MCF 10A (cell line): ENCODE results near the gene UNC5A. TPM values are rescaled to one million over a fixed set of nuclear protein-coding genes. Genes with fewer than 3 reads are reported as not detected.

Experiments used
- BruUV-seq: library from RNA; stranded (reverse); fragments of 400-500 nt; replicated peaks from 2 replicates; lab custom pipeline; 2021; lab: Mats Ljungman, UMichigan
- CTCF ChIA-PET: fragments of 300-600 bp; sonication (Branson Sonifier 250); formaldehyde crosslinking; extraction: SDS; loops from one replicate; lab custom pipeline; 2021; ENCODE audit warnings: antibody characterized with exemption, inconsistent platforms; lab: Yijun Ruan, JAX
- POLR2A ChIA-PET: fragments of 300-600, 350-650 bp; sonication (Branson Sonifier 250); formaldehyde crosslinking; extraction: SDS; loops from one replicate; lab custom pipeline; 2020; ENCODE audit warnings: antibody characterized with exemption, inconsistent platforms; lab: Yijun Ruan, JAX
- DNase-seq: peaks from one replicate; pipeline ENCODE4 v3.0.0-alpha.2; 2018; ENCODE audit not compliant: unreplicated experiment
- H3K27ac Mint-ChIP-seq: one replicate; pipeline ENCODE4 v1.8.0; 2022; ENCODE audit warnings: mild to moderate bottlenecking, low read depth, mixed read lengths; ENCODE audit not compliant: unreplicated experiment
- H3K27me3 Mint-ChIP-seq: one replicate; pipeline ENCODE4 v1.8.0; 2022; ENCODE audit warnings: mixed read lengths; ENCODE audit not compliant: insufficient read depth, unreplicated experiment
- H3K36me3 Mint-ChIP-seq: one replicate; pipeline ENCODE4 v1.8.0; 2022; ENCODE audit warnings: mild to moderate bottlenecking, moderate library complexity, mixed read lengths; ENCODE audit not compliant: insufficient read depth, unreplicated experiment
- H3K4me1 Mint-ChIP-seq: one replicate; pipeline ENCODE4 v1.8.0; 2022; ENCODE audit warnings: mixed read lengths; ENCODE audit not compliant: insufficient read depth, unreplicated experiment
- H3K4me3 Mint-ChIP-seq: one replicate; pipeline ENCODE4 v1.8.0; 2022; ENCODE audit warnings: mild to moderate bottlenecking, moderate library complexity, mixed read lengths; ENCODE audit not compliant: unreplicated experiment
- H3K9me3 Mint-ChIP-seq: one replicate; pipeline ENCODE4 v1.8.0; 2022; ENCODE audit warnings: mixed read lengths; ENCODE audit not compliant: unreplicated experiment
- intact Hi-C: fragments of 100-400 bp; cut with micrococcal nuclease; formaldehyde crosslinking; loops from 2 replicates; pipeline ENCODE4 v1.14.1; 2022
- total RNA-seq: library from RNA; stranded (reverse); gene quantifications from 2 replicates; pipeline ENCODE4 v1.2.3, GENCODE V29; 2022
- TF ChIP-seq, protein P1 (sequence below): fragments of 200-600 bp; IDR thresholded peaks from one replicate; pipeline ENCODE4 v1.8.0; 2022; ENCODE audit warnings: antibody characterized with exemption, mild to moderate bottlenecking; ENCODE audit not compliant: unreplicated experiment

UNC5A gene
- total RNA-seq, 1 experiment from 2014 or later, result 0.51 TPM

DNA sequence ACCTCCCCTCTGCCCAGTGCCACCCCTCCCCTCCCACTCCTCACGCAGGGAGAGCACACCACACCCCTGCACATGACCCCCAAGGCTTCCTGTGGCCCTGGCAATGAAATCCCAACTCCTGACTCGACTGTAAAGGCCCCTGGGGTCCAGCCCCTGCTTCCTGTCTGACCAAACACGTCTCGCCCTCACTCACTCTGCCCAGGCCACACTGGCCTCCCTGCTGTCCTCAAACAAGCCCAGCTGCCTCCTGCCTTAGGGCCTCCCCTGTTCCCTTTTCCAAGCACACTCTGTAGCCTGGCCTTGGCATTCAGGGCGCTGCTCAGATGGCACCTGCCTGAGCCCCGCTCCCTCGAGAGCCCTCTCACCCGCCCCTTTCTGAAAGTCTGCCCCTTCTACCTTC, 46.4 kb downstream of the UNC5A start:
- TF ChIP-seq, protein P1, sequence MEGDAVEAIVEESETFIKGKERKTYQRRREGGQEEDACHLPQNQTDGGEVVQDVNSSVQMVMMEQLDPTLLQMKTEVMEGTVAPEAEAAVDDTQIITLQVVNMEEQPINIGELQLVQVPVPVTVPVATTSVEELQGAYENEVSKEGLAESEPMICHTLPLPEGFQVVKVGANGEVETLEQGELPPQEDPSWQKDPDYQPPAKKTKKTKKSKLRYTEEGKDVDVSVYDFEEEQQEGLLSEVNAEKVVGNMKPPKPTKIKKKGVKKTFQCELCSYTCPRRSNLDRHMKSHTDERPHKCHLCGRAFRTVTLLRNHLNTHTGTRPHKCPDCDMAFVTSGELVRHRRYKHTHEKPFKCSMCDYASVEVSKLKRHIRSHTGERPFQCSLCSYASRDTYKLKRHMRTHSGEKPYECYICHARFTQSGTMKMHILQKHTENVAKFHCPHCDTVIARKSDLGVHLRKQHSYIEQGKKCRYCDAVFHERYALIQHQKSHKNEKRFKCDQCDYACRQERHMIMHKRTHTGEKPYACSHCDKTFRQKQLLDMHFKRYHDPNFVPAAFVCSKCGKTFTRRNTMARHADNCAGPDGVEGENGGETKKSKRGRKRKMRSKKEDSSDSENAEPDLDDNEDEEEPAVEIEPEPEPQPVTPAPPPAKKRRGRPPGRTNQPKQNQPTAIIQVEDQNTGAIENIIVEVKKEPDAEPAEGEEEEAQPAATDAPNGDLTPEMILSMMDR, result no peak
- no peak for DNase-seq
- Mint-ChIP-seq H3K36me3 (no peaks in the 10 kb centered on the region), H3K27ac (no peak overlapping the region), H3K9me3 (no peaks in the 10 kb centered on the region), H3K27me3 (peaks cover 35% of the 10 kb centered on the region), H3K4me3 (no peak overlapping the region), H3K4me1 (no peaks in the 10 kb centered on the region)
- intact Hi-C loops, result no loop called here
- ChIA-PET CTCF (interaction anchor here (0.9 kb wide), 1 partner anchor 196 kb away, joined by 4 read pairs; no protein-coding TSS in a partner anchor), POLR2A (no interaction called here)
- no TSS peak for BruUV-seq

DNA sequence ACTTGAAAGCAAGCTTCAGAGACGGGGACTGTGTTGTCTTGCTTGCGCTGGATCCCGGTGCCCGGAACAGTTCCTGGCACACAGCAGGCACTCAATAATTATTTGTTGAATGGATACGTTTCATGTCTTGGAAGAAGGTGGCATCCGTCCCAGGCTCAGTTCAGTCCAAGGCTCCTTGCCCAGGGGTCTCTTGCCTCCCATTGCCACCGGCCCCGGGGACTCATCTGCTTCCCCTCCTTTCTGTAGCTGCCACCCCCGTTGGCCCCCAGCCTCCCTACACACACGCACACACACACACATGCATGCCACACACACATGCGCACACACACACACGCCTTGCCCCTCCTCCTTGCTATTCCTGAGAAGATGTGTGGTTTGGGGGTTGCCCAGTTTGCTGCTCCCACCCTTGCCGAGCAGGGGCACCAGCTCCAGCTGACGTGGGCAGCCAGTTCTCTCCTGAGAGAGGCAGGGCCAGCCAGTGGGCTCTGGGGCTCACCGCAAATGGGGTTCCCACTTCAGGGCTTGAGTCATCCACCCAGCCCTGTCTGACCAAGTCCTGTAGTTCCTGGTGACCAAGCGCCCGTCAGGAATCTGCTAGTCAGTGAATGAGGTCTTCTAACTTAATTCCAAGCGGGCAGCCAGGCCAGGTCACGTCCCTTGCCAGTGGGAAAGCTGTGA, 47.0 kb downstream of the UNC5A start:
- CTCF ChIA-PET, result interaction anchor here (0.6 to 0.9 kb wide), 2 partner anchors 75 to 197 kb away, joined by 3 to 4 read pairs; no protein-coding TSS in a partner anchor
- peaks cover 39% of the 10 kb centered on the region for H3K27me3 Mint-ChIP-seq
- no peaks in the 10 kb centered on the region for H3K36me3 Mint-ChIP-seq
- no peak overlapping the region for H3K27ac Mint-ChIP-seq
- BruUV-seq, result no TSS peak
- H3K4me1 Mint-ChIP-seq, result no peaks in the 10 kb centered on the region
- H3K9me3 Mint-ChIP-seq, result no peaks in the 10 kb centered on the region
- intact Hi-C loops, result no loop called here
- H3K4me3 Mint-ChIP-seq, result no peak overlapping the region
- DNase-seq, result no peak
- POLR2A ChIA-PET, result no interaction called here
- TF ChIP-seq, protein P1, result no peak

DNA sequence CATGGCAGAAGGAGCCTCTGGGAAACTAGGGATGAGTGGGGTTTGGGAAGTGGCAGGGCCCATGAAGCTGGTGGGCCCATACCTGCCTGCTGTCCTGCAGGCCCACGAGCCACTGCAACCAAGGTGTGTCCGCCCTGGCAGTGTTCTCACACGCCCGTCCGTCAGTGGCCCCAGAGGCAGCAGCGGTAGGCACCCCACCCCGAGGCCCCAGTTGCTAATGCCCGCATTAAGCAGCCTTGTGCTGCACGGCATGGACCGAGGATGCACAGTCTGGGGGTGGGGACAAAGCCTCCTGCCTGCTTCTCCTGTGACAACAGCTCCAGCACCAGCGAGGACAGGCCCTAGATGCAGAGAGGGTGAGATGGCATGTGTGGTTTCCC, 47.5 kb downstream of the UNC5A start:
- intact Hi-C loops, result no loop called here
- Mint-ChIP-seq H3K4me3 (no peak overlapping the region), H3K27ac (no peak overlapping the region), H3K9me3 (no peaks in the 10 kb centered on the region), H3K36me3 (no peaks in the 10 kb centered on the region), H3K4me1 (no peaks in the 10 kb centered on the region), H3K27me3 (peaks cover 44% of the 10 kb centered on the region)
- BruUV-seq, result no TSS peak
- TF ChIP-seq, protein P1, result no peak
- DNase-seq, result no peak
- POLR2A ChIA-PET, result no interaction called here
- CTCF ChIA-PET, result interaction anchor here (0.6 kb wide), 1 partner anchor 75 kb away, joined by 3 read pairs; no protein-coding TSS in a partner anchor

DNA sequence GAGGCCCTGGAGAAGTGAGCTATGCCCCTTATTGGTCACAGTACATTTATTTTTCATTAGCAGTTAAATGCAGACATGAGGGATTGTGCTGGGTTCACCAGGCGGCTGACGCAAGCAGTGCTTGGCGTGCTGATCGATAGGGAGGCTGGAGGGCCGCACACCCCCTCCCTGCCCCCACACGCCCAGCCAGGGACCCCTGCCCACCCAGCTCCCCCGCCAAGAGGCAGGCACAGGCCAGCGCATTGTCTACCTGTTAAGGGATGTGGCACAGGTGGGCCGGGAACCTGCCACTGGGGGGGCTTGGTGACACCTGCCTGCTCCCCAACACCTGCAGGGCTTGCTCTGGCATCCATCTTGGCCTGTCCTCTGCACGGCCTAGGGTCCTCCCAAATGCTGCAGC, 49.6 kb downstream of the UNC5A start:
- H3K4me1 Mint-ChIP-seq, result no peaks in the 10 kb centered on the region
- peaks cover 54% of the 10 kb centered on the region for H3K27me3 Mint-ChIP-seq
- H3K4me3 Mint-ChIP-seq, result no peak overlapping the region
- no peak overlapping the region for H3K27ac Mint-ChIP-seq
- ChIA-PET CTCF (interaction anchor here (0.5 to 1.3 kb wide), 2 partner anchors 200 to 253 kb away, joined by 3 to 5 read pairs; no protein-coding TSS in a partner anchor), POLR2A (no interaction called here)
- no peak for DNase-seq
- intact Hi-C loops, result no loop called here
- H3K9me3 Mint-ChIP-seq, result no peaks in the 10 kb centered on the region
- TF ChIP-seq, protein P1, result no peak
- no peaks in the 10 kb centered on the region for H3K36me3 Mint-ChIP-seq
- no TSS peak for BruUV-seq
